Upper lobe of right lung (tissue), 1 donor: ENCODE measurements around the gene CAMKMT. TPM values are rescaled to one million over a fixed set of nuclear protein-coding genes. Genes with fewer than 3 reads are reported as not detected.

Experiments used
- ATAC-seq: fragments of 200-7000 bp; cut with Tn5 transposase; one replicate; pipeline ENCODE4 v1.9.1; 2020; ENCODE audit warnings: mild to moderate bottlenecking, moderate library complexity
- DNase-seq: peaks from one replicate; pipeline ENCODE4 v3.0.0-alpha.2; 2020
- H3K27ac ChIP-seq: fragments of 200-600 bp; one replicate; pipeline ENCODE4 v1.8.0; 2022
- H3K27me3 ChIP-seq: fragments of 200-600 bp; one replicate; pipeline ENCODE4 v1.8.0; 2022; ENCODE audit warnings: mild to moderate bottlenecking
- H3K36me3 ChIP-seq: fragments of 200-600 bp; one replicate; pipeline ENCODE4 v1.8.0; 2022
- H3K4me1 ChIP-seq: fragments of 200-600 bp; one replicate; pipeline ENCODE4 v1.8.0; 2022
- H3K4me3 ChIP-seq: fragments of 200-600 bp; one replicate; pipeline ENCODE4 v1.8.0; 2022; ENCODE audit warnings: mild to moderate bottlenecking
- H3K9me3 ChIP-seq: fragments of 200-600 bp; one replicate; pipeline ENCODE4 v1.8.0; 2022
- intact Hi-C: fragments of 100-400 bp; cut with DNase I; formaldehyde crosslinking; loops from one replicate; pipeline ENCODE4 v1.11.0; 2022
- total RNA-seq: library from RNA; stranded (reverse); fragmentation: NEBNext Ultra II Directional; extraction: Animal tissue kit (Norgen Biotek cat#: 25700); gene quantifications from one replicate; pipeline ENCODE4 v1.2.1, GENCODE V29; 2021
- TF ChIP-seq, protein P1 (sequence below): fragments of 200-600 bp; IDR thresholded peaks from one replicate; pipeline ENCODE4 v1.8.0; 2022; ENCODE audit warnings: antibody characterized with exemption
- donor health status: DM: no; HTN: yes; CAD: no; lungs with severe emphysema.

Gene CAMKMT
- total RNA-seq, 1 donor from 2014 or later: 10.5 TPM

DNA sequence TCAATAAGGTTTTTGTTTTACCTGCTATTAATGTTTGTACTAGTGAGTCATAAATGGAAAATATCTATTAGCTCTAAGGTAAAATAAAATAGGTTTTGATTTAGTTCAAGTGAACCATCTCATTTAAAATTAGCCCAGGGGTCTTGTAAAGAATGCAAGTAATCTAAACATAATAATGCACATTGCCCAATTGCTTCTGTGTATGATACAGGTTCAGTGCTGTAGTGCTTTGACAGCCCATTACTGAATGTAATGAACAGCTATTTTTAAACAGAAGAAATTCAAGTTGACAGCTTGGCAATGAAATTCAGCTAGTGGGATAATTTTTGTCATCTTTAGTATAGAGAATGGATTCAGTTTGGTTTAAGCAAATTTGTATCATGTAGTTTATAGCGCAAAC is 91.5 kb downstream of the CAMKMT start:
- Histone ChIP-seq H3K27me3 (no peaks in the 10 kb centered on the region), H3K27ac (no peak overlapping the region)
- ATAC-seq: no peak

DNA sequence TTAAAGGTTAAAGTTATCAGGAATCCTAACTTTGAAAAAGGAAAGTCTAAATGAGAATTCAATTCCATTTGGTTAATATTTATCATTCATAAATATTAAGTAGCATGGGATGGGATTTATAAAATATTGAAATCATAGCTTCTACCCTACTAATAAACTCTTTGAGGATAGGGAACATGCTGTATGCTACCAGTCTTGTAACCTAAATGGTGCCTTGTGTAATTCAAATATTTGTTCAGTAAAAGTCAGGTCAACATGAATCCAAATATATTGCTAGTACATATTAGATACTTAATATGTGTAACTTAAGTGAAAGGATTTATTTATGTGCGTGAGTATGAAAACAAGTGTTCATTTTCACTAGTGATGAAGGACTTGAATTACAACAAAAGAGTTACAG is 94.1 kb downstream of the CAMKMT start:
- ATAC-seq (no peak), DNase-seq (no peak)
- H3K27ac ChIP-seq: no peak overlapping the region
- H3K9me3 ChIP-seq: no peaks in the 10 kb centered on the region
- no peak overlapping the region for H3K4me3 ChIP-seq
- intact Hi-C loops: no loop called here
- no peaks in the 10 kb centered on the region for H3K4me1 ChIP-seq
- TF ChIP-seq, protein P1, sequence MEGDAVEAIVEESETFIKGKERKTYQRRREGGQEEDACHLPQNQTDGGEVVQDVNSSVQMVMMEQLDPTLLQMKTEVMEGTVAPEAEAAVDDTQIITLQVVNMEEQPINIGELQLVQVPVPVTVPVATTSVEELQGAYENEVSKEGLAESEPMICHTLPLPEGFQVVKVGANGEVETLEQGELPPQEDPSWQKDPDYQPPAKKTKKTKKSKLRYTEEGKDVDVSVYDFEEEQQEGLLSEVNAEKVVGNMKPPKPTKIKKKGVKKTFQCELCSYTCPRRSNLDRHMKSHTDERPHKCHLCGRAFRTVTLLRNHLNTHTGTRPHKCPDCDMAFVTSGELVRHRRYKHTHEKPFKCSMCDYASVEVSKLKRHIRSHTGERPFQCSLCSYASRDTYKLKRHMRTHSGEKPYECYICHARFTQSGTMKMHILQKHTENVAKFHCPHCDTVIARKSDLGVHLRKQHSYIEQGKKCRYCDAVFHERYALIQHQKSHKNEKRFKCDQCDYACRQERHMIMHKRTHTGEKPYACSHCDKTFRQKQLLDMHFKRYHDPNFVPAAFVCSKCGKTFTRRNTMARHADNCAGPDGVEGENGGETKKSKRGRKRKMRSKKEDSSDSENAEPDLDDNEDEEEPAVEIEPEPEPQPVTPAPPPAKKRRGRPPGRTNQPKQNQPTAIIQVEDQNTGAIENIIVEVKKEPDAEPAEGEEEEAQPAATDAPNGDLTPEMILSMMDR: no peak
- H3K36me3 ChIP-seq: no peaks in the 10 kb centered on the region
- no peaks in the 10 kb centered on the region for H3K27me3 ChIP-seq

More for the DNA sequence above, 91.5 kb downstream of the CAMKMT start:
- intact Hi-C loops: no loop called here
- no peaks in the 10 kb centered on the region for H3K9me3 ChIP-seq
- no peaks in the 10 kb centered on the region for H3K36me3 ChIP-seq
- no peak for DNase-seq
- TF ChIP-seq, protein P1: no peak
- H3K4me3 ChIP-seq: no peak overlapping the region
- no peaks in the 10 kb centered on the region for H3K4me1 ChIP-seq

DNA sequence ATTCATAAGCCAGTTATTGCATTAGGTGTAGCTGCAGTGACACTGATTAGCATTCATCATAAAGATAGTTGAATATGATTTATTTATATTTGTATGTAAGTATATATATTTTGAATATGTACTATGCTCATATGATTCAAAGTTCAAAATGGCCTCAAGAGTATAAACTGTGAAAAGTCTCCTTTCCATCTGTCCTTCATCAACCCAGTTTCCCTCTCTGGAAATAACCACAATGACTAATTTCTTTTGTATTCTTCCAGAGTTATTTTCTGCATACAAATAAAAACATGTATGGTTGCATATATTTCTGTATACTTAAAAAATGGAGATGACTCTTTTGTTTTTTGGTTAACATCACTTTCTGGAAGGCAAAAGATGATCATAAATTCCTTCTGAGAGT is 95.2 kb downstream of the CAMKMT start:
- ATAC-seq: no peak
- H3K36me3 ChIP-seq: no peaks in the 10 kb centered on the region
- no peaks in the 10 kb centered on the region for H3K27me3 ChIP-seq
- H3K9me3 ChIP-seq: no peaks in the 10 kb centered on the region
- H3K4me1 ChIP-seq: no peaks in the 10 kb centered on the region
- H3K27ac ChIP-seq: no peak overlapping the region
- intact Hi-C loops: no loop called here
- TF ChIP-seq, protein P1: no peak
- no peak overlapping the region for H3K4me3 ChIP-seq
- no peak for DNase-seq

DNA sequence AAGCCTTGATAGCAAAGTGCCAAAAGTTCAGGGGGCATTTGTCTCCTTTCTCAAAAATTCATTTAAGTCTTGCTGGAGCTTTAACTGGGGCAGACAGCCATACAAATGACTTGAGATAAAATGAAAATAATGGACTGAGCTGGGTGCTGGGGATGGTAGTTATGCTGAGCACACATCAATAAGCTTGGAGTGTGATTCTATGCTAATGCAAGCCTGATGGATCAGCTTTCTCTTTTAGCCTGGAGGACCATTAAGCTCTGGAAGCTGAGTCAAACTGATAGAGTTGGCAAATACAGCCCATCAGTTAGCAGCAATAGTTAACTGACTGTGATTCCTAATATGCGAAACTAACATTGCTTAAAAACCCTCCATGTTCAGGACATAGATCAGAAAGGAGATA is 98.0 kb downstream of the CAMKMT start:
- intact Hi-C loops: no loop called here
- H3K4me3 ChIP-seq: no peak overlapping the region
- no peaks in the 10 kb centered on the region for H3K9me3 ChIP-seq
- H3K4me1 ChIP-seq: no peaks in the 10 kb centered on the region
- ATAC-seq: no peak
- H3K36me3 ChIP-seq: no peaks in the 10 kb centered on the region
- H3K27me3 ChIP-seq: no peaks in the 10 kb centered on the region
- no peak for DNase-seq
- TF ChIP-seq, protein P1: no peak
- no peak overlapping the region for H3K27ac ChIP-seq

DNA sequence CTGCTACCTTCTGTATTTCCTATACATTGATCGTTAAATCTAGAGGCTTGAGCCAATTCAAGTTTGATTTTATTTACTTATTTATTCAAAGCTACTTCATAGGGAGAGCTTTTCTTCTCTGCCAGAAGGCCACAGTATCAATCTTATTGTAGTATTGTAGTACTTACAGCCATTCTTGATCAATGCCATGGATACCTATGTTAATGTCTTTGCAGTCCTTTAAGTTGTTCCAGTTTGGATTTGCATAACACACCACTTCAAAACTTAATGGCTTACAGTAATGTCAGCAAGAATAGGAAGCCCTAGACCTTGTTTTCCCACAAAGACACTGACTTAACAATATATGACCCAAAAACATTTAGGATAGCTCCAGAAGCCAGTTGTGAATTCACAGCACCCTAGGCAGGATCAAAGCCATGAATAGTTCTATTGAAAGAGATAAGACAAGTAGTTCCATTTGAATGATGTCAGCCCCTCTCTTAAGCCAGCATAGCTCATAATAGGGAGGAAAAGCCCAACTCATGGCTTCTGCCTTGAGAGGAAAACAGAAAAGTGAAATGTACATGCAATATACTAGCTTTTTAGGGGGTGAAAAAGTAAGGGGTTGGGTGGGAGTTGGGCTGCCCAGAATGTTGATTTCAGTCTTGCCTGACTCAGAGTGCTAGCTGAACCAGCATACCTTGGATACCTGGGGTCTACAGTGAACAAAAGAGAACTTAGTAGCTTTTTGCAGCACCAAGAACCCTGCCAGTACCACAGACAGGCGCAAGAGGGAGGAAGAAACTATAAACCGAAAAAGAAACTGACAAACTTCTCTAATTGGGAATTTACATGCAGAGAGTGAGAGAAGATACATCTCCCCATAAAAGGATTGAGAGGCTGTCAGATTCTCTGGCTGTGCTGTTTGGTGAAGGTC is 101.4 kb downstream of the CAMKMT start:
- Histone ChIP-seq H3K27me3 (no peaks in the 10 kb centered on the region), H3K27ac (no peak overlapping the region), H3K9me3 (no peaks in the 10 kb centered on the region), H3K4me1 (no peaks in the 10 kb centered on the region), H3K36me3 (no peaks in the 10 kb centered on the region), H3K4me3 (no peak overlapping the region)
- intact Hi-C loops: no loop called here
- TF ChIP-seq, protein P1: no peak
- DNase-seq (no peak), ATAC-seq (no peak)
